Neuronal stem cell (in vitro differentiated cells): ENCODE data around the gene CTXN2. TPM values are rescaled to one million over a fixed set of nuclear protein-coding genes. Genes with fewer than 3 reads are reported as not detected.

Source experiments
- DNase-seq: peaks from one replicate; pipeline ENCODE4 v3.0.0-alpha.2; 2013; ENCODE audit warnings: low spot score
- H2AFZ ChIP-seq: one replicate; pipeline ENCODE4 v1.6.1; 2013; ENCODE audit warnings: mild to moderate bottlenecking, low read length, inconsistent platforms
- H2AK5ac ChIP-seq: 2 replicates; pipeline ENCODE4 v1.6.1; 2013; ENCODE audit warnings: low read depth, mild to moderate bottlenecking, inconsistent platforms, low read length, moderate library complexity, mixed read lengths
- H2BK120ac ChIP-seq: 2 replicates; pipeline ENCODE4 v1.6.1; 2013; ENCODE audit warnings: low read depth, mild to moderate bottlenecking, inconsistent platforms, low read length, moderate library complexity, mixed read lengths
- H2BK12ac ChIP-seq: one replicate; pipeline ENCODE4 v1.6.1; 2013; ENCODE audit warnings: low read length, inconsistent platforms
- H2BK15ac ChIP-seq: 2 replicates; pipeline ENCODE4 v1.6.1; 2013; ENCODE audit warnings: mild to moderate bottlenecking, low read length, inconsistent platforms, mixed read lengths
- H2BK5ac ChIP-seq: one replicate; pipeline ENCODE4 v1.6.1; 2013; ENCODE audit warnings: inconsistent platforms, mild to moderate bottlenecking, low read length, moderate library complexity
- H3K14ac ChIP-seq: one replicate; pipeline ENCODE4 v1.6.1; 2013; ENCODE audit warnings: low read length, inconsistent platforms
- H3K18ac ChIP-seq: 2 replicates; pipeline ENCODE4 v1.6.1; 2013; ENCODE audit warnings: low read length, inconsistent platforms
- H3K23ac ChIP-seq: 2 replicates; pipeline ENCODE4 v1.6.1; 2013; ENCODE audit warnings: low read depth, mild to moderate bottlenecking, mixed read lengths, low read length, inconsistent platforms; ENCODE audit not compliant: poor library complexity
- H3K27ac ChIP-seq: replicated peaks from 3 replicates; pipeline ENCODE4 v1.5.1; 2013; ENCODE audit warnings: low read length, inconsistent platforms
- H3K27me3 ChIP-seq, 3 experiments: 2 replicates each; pipeline ENCODE4 v1.6.1; 2013; ENCODE audit warnings: low read length in 3 of 3, mild to moderate bottlenecking in 2 of 3, inconsistent platforms in 1 of 3, low read depth in 1 of 3, mixed read lengths in 1 of 3, moderate library complexity in 1 of 3; ENCODE audit not compliant: control insufficient read depth in 3 of 3, insufficient read depth in 3 of 3
- H3K36me3 ChIP-seq, 2 donors: replicated peaks in 1 of 2; 2 replicates each; pipeline ENCODE4 v1.6.1; 2013; ENCODE audit warnings: low read length in 2 of 2; ENCODE audit not compliant: control insufficient read depth in 2 of 2, insufficient read depth in 2 of 2
- H3K4ac ChIP-seq: 2 replicates; pipeline ENCODE4 v1.6.1; 2013; ENCODE audit warnings: inconsistent platforms, mild to moderate bottlenecking, low read length, moderate library complexity
- H3K4me1 ChIP-seq, 2 donors: 1 replicate in 1 of 2; 2 replicates in 1 of 2; pipeline ENCODE4 v1.6.1; 2013; ENCODE audit warnings: low read length in 2 of 2, low read depth in 1 of 2; ENCODE audit not compliant: control insufficient read depth in 2 of 2, insufficient read depth in 1 of 2
- H3K4me2 ChIP-seq: one replicate; pipeline ENCODE4 v1.6.1; 2013; ENCODE audit warnings: mild to moderate bottlenecking, low read length, inconsistent platforms; ENCODE audit not compliant: insufficient read depth, poor library complexity, severe bottlenecking
- H3K4me3 ChIP-seq, 2 donors: 2 replicates each; pipeline ENCODE4 v1.5.1; 2013; ENCODE audit warnings: low read length in 2 of 2, mild to moderate bottlenecking in 2 of 2, inconsistent platforms in 1 of 2, moderate library complexity in 1 of 2
- H3K79me1 ChIP-seq: one replicate; pipeline ENCODE4 v1.6.1; 2013; ENCODE audit warnings: low read depth, mild to moderate bottlenecking, inconsistent platforms, low read length, moderate library complexity
- H3K9ac ChIP-seq: one replicate; pipeline ENCODE4 v1.6.1; 2013; ENCODE audit warnings: mild to moderate bottlenecking, low read depth, low read length, inconsistent platforms; ENCODE audit not compliant: poor library complexity
- H3K9me3 ChIP-seq, 2 donors: replicated peaks in 1 of 2; 2 replicates each; pipeline versions ENCODE3 to v1.6.1; 2013; ENCODE audit warnings: low read length in 2 of 2, mild to moderate bottlenecking in 2 of 2, inconsistent platforms in 1 of 2, low read depth in 1 of 2, mixed read lengths in 1 of 2, moderate library complexity in 1 of 2; ENCODE audit not compliant: control insufficient read depth in 2 of 2, insufficient read depth in 1 of 2
- H4K8ac ChIP-seq: one replicate; pipeline ENCODE4 v1.6.1; 2013; ENCODE audit warnings: low read depth, mild to moderate bottlenecking, inconsistent platforms, low read length, moderate library complexity
- H4K91ac ChIP-seq: one replicate; pipeline ENCODE4 v1.6.1; 2013; ENCODE audit warnings: low read length, low read depth, mild to moderate bottlenecking, inconsistent platforms; ENCODE audit not compliant: poor library complexity
- WGBS, 2 donors: extraction: QIAGEN DNeasy Blood & Tissue Kit; methylation state at CpG; one replicate each; pipeline ENCODE4 v1.1.7; 2013; ENCODE audit warnings: missing lambda C conversion rate in 2 of 2, mixed read lengths in 1 of 2; ENCODE audit not compliant: insufficient read length in 2 of 2, insufficient replicate concordance in 1 of 2; ENCODE audit errors: extremely low coverage in 2 of 2; 5-methylcytosine and 5-hydroxymethylcytosine counted together
- polyA plus RNA-seq, 2 experiments: library from polyadenylated mRNA; stranded (reverse); fragments of 200-250 nt; gene quantifications; one replicate each; pipeline ENCODE4 v1.2.3, GENCODE V29; 2013

Gene CTXN2
- 0.13 TPM for polyA plus RNA-seq (2013, experiment 1 of 2)
- polyA plus RNA-seq (2013, experiment 2 of 2), result 0.08 TPM

DNA sequence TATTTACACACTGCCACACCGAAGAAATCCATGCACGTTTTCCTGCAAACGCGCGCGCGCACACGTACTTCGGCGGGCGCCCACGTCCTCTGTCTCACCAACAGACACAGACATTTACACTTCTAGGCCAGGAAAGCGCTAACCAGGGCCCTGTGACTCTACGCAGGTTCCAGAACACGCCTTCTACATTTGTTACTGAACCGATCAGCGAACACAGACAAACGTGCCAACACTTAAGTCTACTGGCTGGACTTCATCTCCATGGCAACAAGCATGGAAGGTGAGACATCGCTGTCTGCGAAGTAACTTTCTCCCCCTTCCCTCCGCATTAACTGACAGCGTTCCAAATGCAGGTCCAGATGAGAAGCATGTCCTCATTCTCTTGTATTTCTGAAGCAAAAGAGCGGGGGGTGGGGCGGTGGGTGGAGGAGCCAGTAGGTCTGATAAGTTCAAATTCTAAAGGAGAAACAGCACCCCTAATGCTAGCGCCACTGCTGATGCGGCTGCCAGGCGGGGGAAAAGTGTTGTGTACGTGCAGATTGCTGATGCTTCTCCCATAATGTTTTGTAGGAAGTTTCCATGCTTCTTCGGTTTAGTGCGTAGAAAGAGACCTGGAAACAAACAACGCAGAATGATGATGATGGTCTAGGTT, at the start of gene CTXN2:
Gene CTXN2, plus strand, starts transcription at position 92 of the 652 bp plus-strand sequence. CDS start 9,636 bp downstream, outside the sequence.
- Histone ChIP-seq H2BK5ac (no peak within 1 kb of the TSS), H2AK5ac (no peak within 1 kb of the TSS), H2BK12ac (no peak within 1 kb of the TSS), H3K9me3 (no peaks in the 10 kb centered on the region), H4K8ac (no peak within 1 kb of the TSS), H3K4me2 (peak within 1 kb of the TSS; percentile 41), H3K4me1 (peaks cover 4 to 8% of the 10 kb centered on the region in 2 donors), H3K27me3 (peaks cover 0 to 13% (median 10%) of the 10 kb centered on the region in 3 experiments), H2BK15ac (no peak within 1 kb of the TSS), H2AFZ (peak within 1 kb of the TSS; percentile 39), H3K27ac (no peak within 1 kb of the TSS), H3K79me1 (no peaks in the 10 kb centered on the region), H2BK120ac (no peak within 1 kb of the TSS), H3K14ac (no peak within 1 kb of the TSS), H3K4me3 (peak within 1 kb of the TSS; percentile 7 to 53), H4K91ac (no peak within 1 kb of the TSS), H3K9ac (no peak within 1 kb of the TSS), H3K4ac (no peak within 1 kb of the TSS), H3K36me3 (no peaks in the 10 kb centered on the region), H3K23ac (no peak within 1 kb of the TSS), H3K18ac (no peak within 1 kb of the TSS)
- no CpG with 5 or more reads among the region's 31 CpGs for WGBS, 2 donors
- peak; percentile 24 for DNase-seq

DNA sequence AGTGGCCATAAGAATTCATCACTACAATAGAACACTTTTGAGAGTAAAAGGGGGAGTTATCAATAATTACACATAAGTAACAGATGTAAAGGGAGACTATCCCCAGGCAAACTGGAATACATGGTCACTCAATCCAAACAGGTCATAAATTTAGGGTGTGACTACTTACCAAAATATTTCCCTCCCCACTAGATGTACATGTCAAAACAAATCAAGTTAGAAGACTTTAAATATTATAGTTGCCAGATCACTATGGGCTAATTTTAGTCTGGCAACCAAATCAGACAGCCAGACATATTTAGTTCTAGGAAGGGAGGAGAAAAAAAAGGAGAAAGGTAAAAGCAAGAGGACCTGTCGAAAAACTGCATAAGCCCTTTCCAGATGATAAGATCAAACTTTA, 47.6 kb upstream of the CTXN2 start:
- Histone ChIP-seq H2BK15ac (no peak overlapping the region), H3K27ac (no peak overlapping the region), H3K14ac (no peak overlapping the region), H3K4me3 (no peak overlapping the region), H3K9me3 (no peaks in the 10 kb centered on the region), H2AK5ac (no peak overlapping the region), H3K18ac (no peak overlapping the region), H2BK120ac (no peak overlapping the region), H2AFZ (no peak overlapping the region), H3K27me3 (no peaks in the 10 kb centered on the region), H2BK12ac (no peak overlapping the region), H4K8ac (no peak overlapping the region), H3K4ac (no peak overlapping the region), H3K79me1 (no peaks in the 10 kb centered on the region), H3K23ac (no peak overlapping the region), H3K4me2 (no peak overlapping the region), H4K91ac (no peak overlapping the region), H2BK5ac (no peak overlapping the region), H3K9ac (no peak overlapping the region), H3K36me3 (peaks cover 3 to 95% of the 10 kb centered on the region in 2 donors), H3K4me1 (no peaks in the 10 kb centered on the region)
- WGBS, 2 donors, result no CpG with 5 or more reads among the region's 1 CpG
- no peak for DNase-seq

DNA sequence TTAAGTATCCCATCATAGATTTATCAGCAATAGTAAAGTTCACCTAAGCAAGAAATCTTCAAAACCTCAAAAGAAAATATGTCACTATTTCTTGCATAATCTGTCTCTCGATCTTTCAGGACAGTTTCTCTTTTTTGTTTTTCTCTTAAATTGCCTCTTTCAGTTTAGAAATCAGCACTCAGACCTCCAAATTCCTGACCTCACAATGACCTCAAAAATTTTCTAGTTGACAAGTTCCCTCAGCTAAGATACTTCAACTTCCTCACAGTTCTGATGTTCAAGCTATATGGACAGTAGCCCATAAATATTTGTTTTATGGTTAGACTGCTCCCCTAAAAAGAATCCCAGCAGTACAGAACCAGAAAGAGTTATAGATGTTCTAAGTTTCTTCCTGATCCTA, 46.6 kb upstream of the CTXN2 start:
- H2BK15ac ChIP-seq, result no peak overlapping the region
- no peak overlapping the region for H4K91ac ChIP-seq
- WGBS, 2 donors, result no CpG with 5 or more reads among the region's 1 CpG
- H3K18ac ChIP-seq, result no peak overlapping the region
- no peaks in the 10 kb centered on the region for H3K79me1 ChIP-seq
- no peak overlapping the region for H3K4ac ChIP-seq
- H3K27ac ChIP-seq, result no peak overlapping the region
- no peak overlapping the region for H3K4me2 ChIP-seq
- DNase-seq, result no peak
- H3K9me3 ChIP-seq, result no peaks in the 10 kb centered on the region
- H3K36me3 ChIP-seq, result peaks cover 3 to 94% of the 10 kb centered on the region in 2 donors
- no peaks in the 10 kb centered on the region for H3K4me1 ChIP-seq
- no peak overlapping the region for H2BK5ac ChIP-seq
- no peak overlapping the region for H2AFZ ChIP-seq
- no peak overlapping the region for H3K4me3 ChIP-seq
- no peak overlapping the region for H3K9ac ChIP-seq
- no peak overlapping the region for H3K14ac ChIP-seq
- no peak overlapping the region for H3K23ac ChIP-seq
- H2BK120ac ChIP-seq, result no peak overlapping the region
- no peak overlapping the region for H2BK12ac ChIP-seq
- H3K27me3 ChIP-seq, result no peaks in the 10 kb centered on the region
- H4K8ac ChIP-seq, result no peak overlapping the region
- H2AK5ac ChIP-seq, result no peak overlapping the region

DNA sequence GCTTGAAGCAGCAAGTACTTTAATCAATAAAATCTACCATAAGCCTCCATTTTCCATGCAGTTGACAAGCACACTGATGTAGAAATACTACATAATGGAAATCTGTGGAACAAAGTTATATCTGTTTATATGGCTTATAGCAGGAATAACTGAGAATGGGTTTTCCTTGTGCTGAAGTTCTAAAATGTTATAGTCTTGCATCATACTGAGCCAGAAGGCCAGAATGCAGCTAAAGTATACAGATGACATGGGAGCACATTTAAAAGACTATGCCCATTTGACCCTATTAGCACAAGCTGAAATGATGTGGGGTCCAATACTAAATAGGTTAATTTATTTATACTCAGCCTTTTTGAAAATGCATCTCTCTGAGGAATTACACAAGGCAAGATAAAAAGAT, 45.5 kb upstream of the CTXN2 start:
- Histone ChIP-seq H3K4me3 (no peak overlapping the region), H4K8ac (no peak overlapping the region), H3K27me3 (no peaks in the 10 kb centered on the region), H3K14ac (no peak overlapping the region), H4K91ac (no peak overlapping the region), H3K9me3 (no peaks in the 10 kb centered on the region), H3K9ac (no peak overlapping the region), H3K36me3 (peaks cover 3 to 94% of the 10 kb centered on the region in 2 donors), H3K23ac (no peak overlapping the region), H3K4me1 (no peaks in the 10 kb centered on the region), H2BK12ac (no peak overlapping the region), H3K27ac (no peak overlapping the region), H2BK5ac (no peak overlapping the region), H2AK5ac (no peak overlapping the region), H2AFZ (no peak overlapping the region), H3K4ac (no peak overlapping the region), H3K4me2 (no peak overlapping the region), H3K18ac (no peak overlapping the region), H2BK15ac (no peak overlapping the region), H2BK120ac (no peak overlapping the region), H3K79me1 (no peaks in the 10 kb centered on the region)
- no peak for DNase-seq
